Fibroblast of villous mesenchyme (primary cell): ENCODE results near the gene COL13A1. TPM values are rescaled to one million over a fixed set of nuclear protein-coding genes. Genes with fewer than 3 reads are reported as not detected.

Source experiments
- DNase-seq: peaks from one replicate; pipeline ENCODE4 v3.0.0-alpha.2; 2010; ENCODE audit warnings: low read depth
- H3K4me3 ChIP-seq: 2 replicates; pipeline ENCODE4 v1.5.1; 2011; ENCODE audit warnings: low read depth, mild to moderate bottlenecking, low read length
- total RNA-seq: library from RNA; depleted of rRNA; stranded (reverse); fragments of >200 nt; gene quantifications from 2 replicates; pipeline ENCODE4 v1.2.3, GENCODE V29; 2012
- TF ChIP-seq, protein P1 (sequence below): IDR thresholded peaks from 2 replicates; pipeline ENCODE4 v1.5.1; 2012; ENCODE audit warnings: low read depth, mild to moderate bottlenecking, low read length; ENCODE audit not compliant: insufficient read depth

COL13A1 gene
- total RNA-seq, 1 donor = 3.5 TPM

GRCh38 chr10:69840773-69841172, 39.1 kb downstream of the COL13A1 start:
- TF ChIP-seq, protein P1, sequence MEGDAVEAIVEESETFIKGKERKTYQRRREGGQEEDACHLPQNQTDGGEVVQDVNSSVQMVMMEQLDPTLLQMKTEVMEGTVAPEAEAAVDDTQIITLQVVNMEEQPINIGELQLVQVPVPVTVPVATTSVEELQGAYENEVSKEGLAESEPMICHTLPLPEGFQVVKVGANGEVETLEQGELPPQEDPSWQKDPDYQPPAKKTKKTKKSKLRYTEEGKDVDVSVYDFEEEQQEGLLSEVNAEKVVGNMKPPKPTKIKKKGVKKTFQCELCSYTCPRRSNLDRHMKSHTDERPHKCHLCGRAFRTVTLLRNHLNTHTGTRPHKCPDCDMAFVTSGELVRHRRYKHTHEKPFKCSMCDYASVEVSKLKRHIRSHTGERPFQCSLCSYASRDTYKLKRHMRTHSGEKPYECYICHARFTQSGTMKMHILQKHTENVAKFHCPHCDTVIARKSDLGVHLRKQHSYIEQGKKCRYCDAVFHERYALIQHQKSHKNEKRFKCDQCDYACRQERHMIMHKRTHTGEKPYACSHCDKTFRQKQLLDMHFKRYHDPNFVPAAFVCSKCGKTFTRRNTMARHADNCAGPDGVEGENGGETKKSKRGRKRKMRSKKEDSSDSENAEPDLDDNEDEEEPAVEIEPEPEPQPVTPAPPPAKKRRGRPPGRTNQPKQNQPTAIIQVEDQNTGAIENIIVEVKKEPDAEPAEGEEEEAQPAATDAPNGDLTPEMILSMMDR = no peak
- no peak overlapping the region for H3K4me3 ChIP-seq
- no peak for DNase-seq

DNA sequence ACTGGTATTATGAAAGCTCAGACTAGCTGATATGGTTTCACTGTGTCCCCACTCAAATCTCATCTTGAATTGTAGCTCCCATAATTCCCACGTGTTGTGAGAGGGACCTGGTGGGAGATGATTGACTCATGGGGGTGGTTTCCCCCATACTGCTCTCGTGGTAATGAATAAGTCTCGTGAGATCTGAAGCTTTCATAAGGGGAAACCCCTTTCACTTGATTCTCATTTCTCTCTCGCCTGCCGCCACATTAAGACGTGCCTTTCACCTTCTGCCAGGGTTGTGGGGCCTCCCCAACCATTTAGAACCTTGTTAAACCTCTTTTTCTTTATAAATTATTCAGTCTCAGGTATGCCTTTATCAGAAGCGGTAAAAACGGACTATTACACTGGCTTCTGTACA, 40.3 kb downstream of the COL13A1 start:
- no peak for DNase-seq
- TF ChIP-seq, protein P1 = no peak
- H3K4me3 ChIP-seq = no peak overlapping the region

- no peak overlapping the region for H3K4me3 ChIP-seq
- TF ChIP-seq, protein P1 = no peak
- DNase-seq = no peak
These were observed 41.2 kb downstream of the COL13A1 start for GRCh38 chr10:69842882-69843281.

- no peak overlapping the region for H3K4me3 ChIP-seq
- no peak for DNase-seq
- TF ChIP-seq, protein P1 = no peak
These were observed 42.2 kb downstream of the COL13A1 start for GRCh38 chr10:69843923-69844322.

- TF ChIP-seq, protein P1 = no peak
- no peak overlapping the region for H3K4me3 ChIP-seq
- DNase-seq = no peak
These were observed 43.0 kb downstream of the COL13A1 start for GRCh38 chr10:69844698-69845097.

DNA sequence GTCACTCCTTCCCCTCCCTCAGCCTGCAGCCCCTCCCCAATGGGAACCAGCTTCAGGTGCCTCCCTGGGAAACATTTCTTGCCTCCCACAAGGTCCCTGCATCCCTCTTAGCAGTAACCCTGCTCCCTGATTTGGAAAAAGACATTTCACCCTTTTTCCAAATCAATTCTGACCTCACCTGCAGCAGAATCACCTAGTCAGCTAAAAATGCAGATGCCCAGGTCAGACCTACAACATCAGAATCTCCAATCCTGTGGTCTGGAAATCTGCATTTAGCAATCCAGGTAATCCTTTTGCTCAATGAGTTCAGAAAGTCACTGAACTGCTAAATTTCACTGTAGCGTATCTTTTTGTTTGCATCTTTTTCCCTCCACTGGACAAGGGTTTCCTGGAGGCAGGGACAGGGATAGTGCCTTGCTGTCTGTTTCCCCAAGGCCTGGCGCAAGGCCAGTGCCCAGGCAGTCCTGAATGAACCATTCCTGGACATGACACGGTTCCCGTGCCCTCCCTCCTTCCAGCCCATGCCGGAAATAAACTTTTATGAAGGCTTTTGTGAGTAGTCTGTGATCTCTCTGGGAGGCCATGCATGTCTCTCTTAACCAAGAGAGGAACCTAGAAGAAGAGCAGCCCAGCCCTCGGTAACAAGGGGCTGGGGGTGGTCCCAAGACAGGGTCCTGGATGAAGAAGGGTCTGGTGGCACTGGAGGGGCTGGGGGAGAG, 44.0 kb downstream of the COL13A1 start:
- TF ChIP-seq, protein P1 = no peak
- peak; percentile 61 for DNase-seq
- no peak overlapping the region for H3K4me3 ChIP-seq
